HG02840 (cell line): ENCODE measurements around the gene FKBP6.
"Not testable (repeated sequence)": the region's sequence is repeated elsewhere in the genome, so short reads cannot be mapped to it uniquely, and the experiment has no call there.

Source experiments
- ATAC-seq: cut with Tn5 transposase; IDR thresholded peaks from one replicate; pipeline ENCODE4 v1.9.1; 2021; ENCODE audit warnings: mild to moderate bottlenecking, moderate library complexity, moderate number of reproducible peaks; ENCODE audit not compliant: unreplicated experiment, low FRiP score

The FKBP6 gene

GRCh38 chr7:73323434-73324080, 4.4 kb upstream of the FKBP6 start:
- not testable (repeated sequence) for ATAC-seq

DNA sequence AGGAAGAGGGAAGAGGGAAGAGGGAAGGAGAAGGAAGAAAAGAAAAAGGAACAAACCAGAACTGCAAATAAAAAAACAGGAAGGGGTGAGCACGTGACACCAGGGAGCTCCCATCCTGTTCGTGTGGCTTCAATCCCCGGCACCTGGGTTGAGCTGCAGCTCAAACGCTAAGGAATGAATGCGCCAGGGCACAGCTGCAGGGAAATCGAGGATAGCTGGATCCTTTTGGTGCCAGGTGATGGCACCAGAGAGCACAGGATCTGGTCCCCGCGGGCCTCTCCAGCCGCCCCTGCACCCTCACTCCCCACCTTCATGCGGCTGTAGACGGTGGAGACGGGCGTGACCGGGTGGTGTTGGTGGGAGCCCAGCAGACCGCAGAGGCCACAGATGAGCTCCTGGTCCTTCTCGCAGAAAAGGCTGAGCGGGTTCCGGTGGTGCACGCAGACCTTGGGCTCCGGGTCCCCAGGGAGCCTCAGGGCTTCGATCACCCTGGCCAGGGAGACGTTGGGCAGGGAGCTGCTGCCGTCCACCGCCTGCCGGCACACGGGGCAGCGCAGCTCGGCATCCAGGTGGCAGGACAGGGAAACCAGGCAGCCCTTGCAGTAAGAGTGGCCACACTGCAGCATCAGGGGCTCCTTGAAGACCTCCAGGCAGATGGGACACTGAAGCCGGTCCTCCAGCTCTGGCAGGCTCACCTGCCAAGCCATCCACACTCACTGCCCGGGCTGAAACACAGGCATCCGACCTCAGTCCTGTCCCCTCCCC, 3.7 kb upstream of the FKBP6 start:
- ATAC-seq: not testable (repeated sequence)

GRCh38 chr7:73325424-73325823, 2.5 kb upstream of the FKBP6 start:
- ATAC-seq: not testable (repeated sequence)

DNA sequence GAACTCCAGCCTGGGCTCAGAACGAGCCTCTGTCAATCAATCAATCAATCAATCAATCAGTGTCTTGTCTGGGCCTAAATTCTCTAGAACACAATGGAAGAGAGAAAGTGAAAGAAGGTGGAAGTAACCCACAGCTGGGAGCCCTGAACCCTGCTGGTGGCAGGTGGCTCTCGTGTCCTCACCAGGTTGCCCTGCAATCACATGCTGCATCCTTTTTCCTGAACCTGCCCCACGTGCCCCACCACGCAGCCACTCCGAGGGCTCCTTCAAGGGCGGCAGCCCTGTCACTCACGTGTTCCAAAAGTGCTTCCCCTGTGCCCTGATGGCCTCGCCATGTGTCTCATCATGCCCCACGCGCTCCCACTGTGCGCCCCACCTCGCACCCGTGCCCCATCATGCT, 512 bp upstream of the FKBP6 start:
- not testable (repeated sequence) for ATAC-seq

DNA sequence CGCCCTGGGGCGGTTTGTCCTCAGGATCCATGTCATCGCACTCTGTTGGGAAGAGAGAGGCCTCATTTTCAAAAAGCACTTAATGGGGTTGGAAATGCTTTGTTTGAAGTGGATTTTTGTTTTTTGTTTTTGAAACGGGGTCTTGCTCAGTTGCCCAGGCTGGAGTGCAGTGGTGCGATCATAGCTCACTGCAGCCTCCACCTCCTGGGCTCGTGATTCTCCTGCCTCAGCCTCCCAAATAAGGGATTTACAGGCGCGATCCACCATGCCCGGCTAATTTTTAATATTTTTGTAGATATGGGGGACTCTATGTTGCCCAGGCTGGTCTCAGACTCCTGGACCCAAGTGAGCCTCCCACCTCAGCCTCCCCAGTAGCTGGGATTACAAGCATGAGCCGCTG, 735 bp downstream of the FKBP6 start:
- no peak for ATAC-seq

DNA sequence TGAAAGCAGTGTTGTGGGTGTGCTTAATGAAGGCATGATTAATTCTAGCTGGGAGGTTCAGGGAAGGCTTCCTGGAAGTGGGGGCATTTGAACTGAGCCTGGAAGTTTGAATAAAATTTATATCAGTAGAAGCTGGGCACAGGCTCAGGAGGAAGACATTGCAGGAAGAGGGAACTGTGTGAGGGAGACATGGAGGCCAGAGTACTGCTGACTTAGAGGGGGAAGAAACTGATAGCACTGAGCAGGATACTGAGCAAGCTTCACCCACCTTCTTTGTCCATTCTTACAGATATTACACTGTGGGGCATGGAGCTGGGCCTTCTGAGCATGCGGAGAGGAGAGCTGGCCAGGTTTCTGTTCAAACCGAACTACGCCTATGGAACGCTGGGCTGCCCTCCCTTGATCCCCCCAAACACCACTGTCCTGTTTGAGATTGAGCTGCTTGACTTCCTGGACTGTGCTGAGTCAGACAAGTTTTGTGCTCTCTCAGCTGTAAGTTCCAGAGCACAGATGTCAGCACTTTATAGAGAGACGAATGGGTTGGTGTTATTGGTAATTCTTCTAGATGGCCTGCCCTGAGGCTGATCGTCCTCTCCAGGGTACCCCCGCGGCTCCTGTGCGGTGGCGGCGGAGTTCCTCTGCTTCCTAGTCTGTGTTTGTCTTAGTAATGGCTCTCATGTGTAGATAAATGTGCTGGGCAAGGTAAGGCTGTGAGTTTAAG, 2.1 kb downstream of the FKBP6 start:
- no peak for ATAC-seq

GRCh38 chr7:73330772-73331171, 2.8 kb downstream of the FKBP6 start:
- ATAC-seq: no peak

DNA sequence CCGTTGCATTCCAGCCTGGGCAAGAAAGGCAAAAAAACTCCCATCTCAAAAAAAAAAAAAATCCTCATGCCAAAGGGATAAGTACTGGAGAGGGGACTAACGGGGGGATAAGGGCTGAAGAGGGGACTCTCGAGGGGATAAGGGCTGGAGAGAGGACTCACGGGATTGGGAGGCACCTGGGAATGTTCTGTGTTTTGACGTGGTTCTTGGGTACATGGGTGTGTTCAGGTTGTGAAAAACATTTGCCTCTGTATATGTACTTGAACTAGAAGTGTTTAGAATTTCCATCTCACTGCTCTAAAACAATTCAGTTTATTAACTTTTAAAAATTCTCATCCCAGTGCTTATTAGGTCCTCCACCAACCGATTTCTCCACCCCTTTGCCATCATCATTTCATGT, 4.5 kb downstream of the FKBP6 start:
- no peak for ATAC-seq

- ATAC-seq: no peak
Observed at GRCh38 chr7:73338321-73338720, 10.4 kb downstream of the FKBP6 start.

GRCh38 chr7:73340514-73340913, 12.6 kb downstream of the FKBP6 start:
- ATAC-seq: no peak

DNA sequence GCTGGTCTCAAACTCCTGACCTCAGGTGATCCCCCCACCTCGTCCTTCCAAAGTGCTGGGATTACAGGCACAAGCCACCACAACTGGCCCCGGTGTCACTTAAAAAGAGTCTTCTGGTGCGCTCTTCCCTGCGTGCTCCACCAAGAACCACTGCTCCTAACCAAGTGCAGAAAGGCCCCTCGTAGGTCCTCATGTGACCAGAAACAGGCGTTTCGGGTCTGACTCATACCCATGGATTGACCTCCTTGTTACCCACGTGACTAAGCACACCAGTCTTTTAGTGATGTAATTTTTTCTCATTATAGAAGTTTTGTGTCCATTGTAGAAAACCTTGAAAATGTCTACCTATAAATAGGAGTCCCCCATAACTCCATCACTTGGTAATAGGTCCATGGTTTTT, 13.9 kb downstream of the FKBP6 start:
- ATAC-seq: no peak

GRCh38 chr7:73342645-73343044, 14.7 kb downstream of the FKBP6 start:
- ATAC-seq: no peak

DNA sequence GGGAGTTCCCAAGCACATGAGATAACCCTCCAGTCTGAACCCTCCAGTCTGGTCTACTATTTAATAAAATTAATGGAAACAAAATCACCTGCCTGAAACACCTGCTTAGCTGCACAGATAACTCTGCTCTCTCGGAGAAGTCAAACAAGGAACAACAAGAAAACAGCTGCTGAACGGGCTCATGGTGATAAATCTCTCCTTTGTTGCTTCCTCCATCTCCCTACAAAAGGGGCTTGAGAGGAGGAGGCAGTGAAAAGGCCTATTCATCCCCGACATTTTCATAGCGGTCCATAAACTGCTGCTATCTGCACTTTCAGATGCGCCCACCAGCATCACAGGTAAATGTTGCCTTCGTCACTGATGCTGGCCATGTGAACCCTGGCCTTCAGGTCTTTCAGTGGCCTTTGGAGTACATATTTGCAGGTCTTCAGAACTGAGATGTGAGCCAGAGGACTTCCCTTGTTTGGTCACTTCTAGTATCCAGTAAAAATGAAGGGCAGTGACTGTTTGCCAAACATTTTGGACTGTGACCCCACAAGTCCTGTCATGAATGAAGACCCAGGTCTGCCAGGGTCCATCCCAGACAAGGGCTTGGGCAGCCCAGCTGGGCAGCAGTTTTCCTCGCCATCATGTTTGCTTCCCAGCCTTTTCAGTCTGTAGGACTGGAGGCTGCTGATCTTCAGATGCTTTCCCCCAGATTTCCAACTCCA, 15.9 kb downstream of the FKBP6 start:
- no peak for ATAC-seq

DNA sequence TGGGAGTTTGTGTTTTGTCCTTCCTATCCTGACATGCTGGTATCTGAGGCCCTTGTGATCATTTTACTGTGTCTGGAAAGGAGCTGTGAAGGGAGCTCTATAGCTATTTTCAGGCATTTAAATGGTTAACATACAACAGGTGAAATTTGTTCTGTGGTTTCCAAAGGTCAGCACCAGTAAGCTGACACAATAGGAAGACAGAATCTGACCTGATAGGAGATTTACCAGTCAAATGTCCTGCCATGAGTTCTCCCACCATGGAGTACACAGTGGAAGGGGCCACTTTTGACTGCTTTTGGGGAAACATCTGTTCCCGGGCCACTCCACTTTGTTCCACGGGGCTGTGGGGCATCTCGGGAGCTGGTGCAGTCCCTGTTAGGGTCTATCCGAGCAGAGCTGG, 17.6 kb downstream of the FKBP6 start:
- ATAC-seq: no peak

- no peak for ATAC-seq
Observed at GRCh38 chr7:73345951-73346350, 18.0 kb downstream of the FKBP6 start.

DNA sequence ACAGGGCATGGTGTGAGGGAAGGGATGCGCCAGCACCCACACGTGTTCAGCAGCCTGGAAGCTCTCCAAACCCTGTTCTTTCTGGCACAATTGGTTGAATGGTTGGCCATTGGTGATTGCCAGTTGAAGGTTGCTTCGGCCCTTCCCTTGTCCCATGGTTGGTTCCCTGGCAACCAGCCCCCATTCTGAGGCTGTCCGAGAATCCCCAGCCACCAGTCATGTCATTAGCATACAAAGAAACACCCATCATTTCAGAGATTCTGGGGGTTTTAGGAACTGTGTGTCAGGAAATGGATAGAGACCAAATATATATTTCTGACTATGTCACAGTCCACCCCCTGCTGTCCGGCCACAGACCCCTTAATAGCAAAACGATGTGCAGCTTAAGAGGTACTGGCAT, 21.8 kb downstream of the FKBP6 start:
- ATAC-seq: no peak

GRCh38 chr7:73350306-73351068, 22.5 kb downstream of the FKBP6 start:
- ATAC-seq: no peak

GRCh38 chr7:73351447-73352167, 23.6 kb downstream of the FKBP6 start:
- ATAC-seq: no peak

DNA sequence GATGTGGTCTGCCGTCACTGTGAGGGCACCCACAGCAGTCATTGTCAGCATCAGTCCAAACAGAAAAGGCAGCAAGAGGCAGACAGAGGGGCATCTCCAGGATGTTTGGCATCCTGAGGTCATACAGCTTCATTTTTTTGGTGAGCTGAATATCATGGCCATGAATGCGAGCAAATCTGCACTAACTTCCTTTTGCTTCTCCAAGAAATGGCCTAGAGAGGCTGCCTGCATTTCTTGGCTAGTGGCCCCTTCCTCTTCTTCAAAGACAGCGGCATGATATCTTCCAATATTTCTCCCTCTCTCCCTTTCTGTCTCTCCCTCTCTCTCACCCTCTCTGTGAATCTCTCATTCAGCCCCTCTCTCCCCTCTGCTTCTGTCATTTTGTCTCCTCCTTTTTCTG, 24.8 kb downstream of the FKBP6 start:
- ATAC-seq: no peak

GRCh38 chr7:73353243-73353642, 25.3 kb downstream of the FKBP6 start:
- no peak for ATAC-seq
